ENCODE data around the gene GRIK4. TPM values are rescaled to one million over a fixed set of nuclear protein-coding genes. Genes with fewer than 3 reads are reported as not detected.

GRIK4 gene
- total RNA-seq, 1 experiment from 2014 or later = not detected

DNA sequence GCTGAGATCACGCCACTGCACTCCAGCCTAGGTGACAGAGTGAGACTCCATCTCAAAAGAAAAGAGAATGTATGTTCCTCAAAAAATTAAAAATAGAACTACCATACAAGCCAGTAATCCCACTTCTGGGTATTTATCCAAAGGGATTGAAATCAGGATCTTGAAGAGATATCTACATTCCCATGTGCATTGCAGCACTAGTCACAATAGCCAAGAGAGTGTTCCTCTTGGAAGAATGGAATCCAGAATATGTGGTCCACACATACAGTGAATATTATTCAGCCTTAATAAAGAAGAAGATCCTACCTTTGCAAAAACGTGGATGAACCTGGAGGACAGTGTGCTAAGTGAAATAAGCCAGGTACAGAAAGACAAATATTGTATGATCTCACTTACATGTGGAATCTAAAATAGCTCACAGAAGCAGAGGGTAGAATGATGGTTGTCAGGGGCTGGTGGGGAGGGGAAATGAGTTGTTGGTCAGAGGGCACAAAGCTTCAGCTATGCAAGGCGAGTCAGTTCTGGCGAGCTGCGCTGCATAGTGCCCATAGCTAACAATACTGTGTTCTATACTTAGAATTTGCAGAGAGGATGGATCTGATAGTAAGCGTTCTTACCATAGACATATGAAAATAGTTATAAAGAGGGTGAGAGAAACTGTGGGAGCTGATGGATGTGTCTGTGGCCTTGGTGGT is 32.1 kb downstream of the GRIK4 start:
- Histone ChIP-seq H3K4me2 (no peak overlapping the region), H3F3A (ENCODE audit: insufficient read depth, low read depth) (peaks cover 13% of the 10 kb centered on the region), H3K79me2 (ENCODE audit: low read depth) (no peaks in the 10 kb centered on the region), H3K36me3 (ENCODE audit: low read depth) (no peaks in the 10 kb centered on the region), H3K27me3 (ENCODE audit: insufficient read depth, low read depth) (peaks cover 14% of the 10 kb centered on the region), H3K9me3 (ENCODE audit: insufficient read depth, low read depth) (0 out of 2 replicates have a peak, but pooled peaks cover 7% of the 10 kb centered on the region), H4K20me1 (ENCODE audit: insufficient read depth) (no peaks in the 10 kb centered on the region), H3K4me1 (replicated peaks; ENCODE audit: insufficient read depth) (peaks cover 24% of the 10 kb centered on the region), H3K4me3 (no peak overlapping the region), H3K9me2 (ENCODE audit: insufficient read depth) (no peaks in the 10 kb centered on the region), H3K27ac (no peak overlapping the region), H2AFZ (no peak overlapping the region)
- DNase-seq = no peak
- intact Hi-C loops (cut with micrococcal nuclease; ENCODE audit: unreplicated experiment) = loop anchor here (10.0 kb wide), 1 partner anchor 921 kb away; no protein-coding TSS in a partner anchor
- TF ChIP-seq EZH2 (IDR thresholded peaks at IDR 0.05; ENCODE audit: low read depth) = no peak
- TF ChIP-seq, protein P1, sequence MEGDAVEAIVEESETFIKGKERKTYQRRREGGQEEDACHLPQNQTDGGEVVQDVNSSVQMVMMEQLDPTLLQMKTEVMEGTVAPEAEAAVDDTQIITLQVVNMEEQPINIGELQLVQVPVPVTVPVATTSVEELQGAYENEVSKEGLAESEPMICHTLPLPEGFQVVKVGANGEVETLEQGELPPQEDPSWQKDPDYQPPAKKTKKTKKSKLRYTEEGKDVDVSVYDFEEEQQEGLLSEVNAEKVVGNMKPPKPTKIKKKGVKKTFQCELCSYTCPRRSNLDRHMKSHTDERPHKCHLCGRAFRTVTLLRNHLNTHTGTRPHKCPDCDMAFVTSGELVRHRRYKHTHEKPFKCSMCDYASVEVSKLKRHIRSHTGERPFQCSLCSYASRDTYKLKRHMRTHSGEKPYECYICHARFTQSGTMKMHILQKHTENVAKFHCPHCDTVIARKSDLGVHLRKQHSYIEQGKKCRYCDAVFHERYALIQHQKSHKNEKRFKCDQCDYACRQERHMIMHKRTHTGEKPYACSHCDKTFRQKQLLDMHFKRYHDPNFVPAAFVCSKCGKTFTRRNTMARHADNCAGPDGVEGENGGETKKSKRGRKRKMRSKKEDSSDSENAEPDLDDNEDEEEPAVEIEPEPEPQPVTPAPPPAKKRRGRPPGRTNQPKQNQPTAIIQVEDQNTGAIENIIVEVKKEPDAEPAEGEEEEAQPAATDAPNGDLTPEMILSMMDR (conservative IDR thresholded peaks at IDR 0.05) = no peak
- CTCF ChIA-PET = no interaction called here
- BruUV-seq (replicated peaks) = no TSS peak
- POLR2A ChIA-PET (ENCODE audit: unreplicated experiment) = no interaction called here

DNA sequence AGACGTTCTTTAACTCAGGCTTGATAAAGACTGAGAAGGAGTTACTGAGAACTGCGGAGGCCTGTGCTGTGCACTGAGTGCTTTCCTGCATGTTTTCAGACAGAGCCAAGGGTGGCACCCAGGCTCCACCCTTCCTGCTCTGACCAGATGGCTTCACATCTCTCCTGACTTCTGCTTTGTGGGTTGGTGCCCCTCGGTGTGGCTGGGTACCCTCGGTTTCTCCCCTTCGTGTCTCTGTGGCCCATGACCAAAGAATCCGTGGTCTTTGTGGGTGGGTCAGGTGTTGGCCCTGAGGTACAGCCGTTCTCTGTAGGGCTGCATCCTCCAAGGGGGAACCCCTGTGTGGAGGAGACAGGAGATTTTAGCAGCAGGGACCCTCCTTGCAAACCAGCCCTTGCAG is 34.3 kb downstream of the GRIK4 start:
- Histone ChIP-seq H2AFZ (no peak overlapping the region), H4K20me1 (ENCODE audit: insufficient read depth) (no peaks in the 10 kb centered on the region), H3F3A (ENCODE audit: insufficient read depth, low read depth) (peaks cover 13% of the 10 kb centered on the region), H3K27ac (no peak overlapping the region), H3K9me3 (ENCODE audit: insufficient read depth, low read depth) (0 out of 2 replicates have a peak, but pooled peaks cover 7% of the 10 kb centered on the region), H3K27me3 (ENCODE audit: insufficient read depth, low read depth) (peaks cover 21% of the 10 kb centered on the region), H3K4me1 (replicated peaks; ENCODE audit: insufficient read depth) (peaks cover 24% of the 10 kb centered on the region), H3K79me2 (ENCODE audit: low read depth) (no peaks in the 10 kb centered on the region), H3K4me3 (no peak overlapping the region), H3K9me2 (ENCODE audit: insufficient read depth) (no peaks in the 10 kb centered on the region), H3K36me3 (ENCODE audit: low read depth) (no peaks in the 10 kb centered on the region), H3K4me2 (no peak overlapping the region)
- ChIA-PET CTCF (no interaction called here), POLR2A (ENCODE audit: unreplicated experiment) (no interaction called here)
- no TSS peak for BruUV-seq (replicated peaks)
- TF ChIP-seq, protein P1 (conservative IDR thresholded peaks at IDR 0.05) = no peak
- no peak for TF ChIP-seq EZH2 (IDR thresholded peaks at IDR 0.05; ENCODE audit: low read depth)
- intact Hi-C loops (cut with micrococcal nuclease; ENCODE audit: unreplicated experiment) = loop anchor here (10.0 kb wide), 1 partner anchor 919 kb away; no protein-coding TSS in a partner anchor
- no peak for DNase-seq

DNA sequence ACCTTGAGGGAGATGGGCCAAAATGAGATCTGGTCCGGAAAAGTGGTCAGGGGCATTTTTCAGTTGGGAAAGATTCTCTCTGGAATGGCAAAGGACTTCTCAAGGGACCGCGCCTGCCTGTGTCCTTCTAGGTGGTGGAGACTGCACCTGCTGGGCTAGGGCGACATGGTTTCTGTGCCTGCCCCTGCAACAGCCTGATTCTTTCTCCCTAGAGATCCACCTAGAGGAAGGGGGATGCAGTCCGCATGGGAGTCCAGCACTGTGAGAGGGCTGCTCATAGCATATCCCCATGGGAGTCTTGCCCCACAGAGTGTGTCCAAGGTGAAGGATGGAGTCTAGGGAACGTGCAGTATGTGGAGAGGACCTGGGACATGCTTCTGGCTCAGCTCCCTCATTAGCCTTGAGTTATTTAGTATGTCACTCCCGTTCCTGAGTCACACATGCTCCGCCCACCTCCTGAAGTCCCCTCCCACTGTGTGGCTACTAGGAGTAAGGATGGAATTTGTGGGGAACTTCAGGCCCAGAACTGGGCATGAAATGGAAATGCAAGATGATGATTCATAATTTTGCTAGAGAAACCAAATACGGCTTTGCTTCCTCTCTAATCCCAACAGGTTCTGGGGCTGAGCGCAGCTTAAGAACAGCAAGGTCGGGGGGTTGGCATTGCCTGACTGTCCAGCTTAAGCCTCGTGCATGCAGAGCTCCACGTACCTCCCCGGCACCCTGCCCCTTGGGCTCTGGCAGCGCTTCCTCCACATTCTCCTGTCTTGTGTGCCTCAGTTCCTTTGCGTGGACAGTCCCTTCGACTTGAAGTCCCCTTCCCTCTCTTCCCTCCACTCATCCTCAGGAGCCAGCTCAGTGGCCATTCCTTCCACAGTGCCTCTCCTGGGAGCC is 35.0 kb downstream of the GRIK4 start:
- 0 out of 2 replicates have a peak overlapping the region, but pooled peaks have one; percentile 13 for H3K27ac ChIP-seq
- BruUV-seq (replicated peaks) = no TSS peak
- no peak overlapping the region for H3K4me3 ChIP-seq
- H2AFZ ChIP-seq = no peak overlapping the region
- intact Hi-C loops (cut with micrococcal nuclease; ENCODE audit: unreplicated experiment) = loop anchor here (10.0 kb wide), 1 partner anchor 918 kb away; no protein-coding TSS in a partner anchor
- no peaks in the 10 kb centered on the region for H3K9me2 ChIP-seq (ENCODE audit: insufficient read depth)
- H3K27me3 ChIP-seq (ENCODE audit: insufficient read depth, low read depth) = peaks cover 16% of the 10 kb centered on the region; the same call in 1 of the 2 replicates
- no peaks in the 10 kb centered on the region for H4K20me1 ChIP-seq (ENCODE audit: insufficient read depth)
- no peak for TF ChIP-seq EZH2 (IDR thresholded peaks at IDR 0.05; ENCODE audit: low read depth)
- TF ChIP-seq, protein P1 (conservative IDR thresholded peaks at IDR 0.05) = no peak
- H3K4me1 ChIP-seq (replicated peaks; ENCODE audit: insufficient read depth) = peaks cover 24% of the 10 kb centered on the region
- peak; percentile 86 to 91 for DNase-seq
- peaks cover 13% of the 10 kb centered on the region for H3F3A ChIP-seq (ENCODE audit: insufficient read depth, low read depth)
- peak overlapping the region; percentile 41 for H3K4me2 ChIP-seq
- 0 out of 2 replicates have a peak, but pooled peaks cover 7% of the 10 kb centered on the region for H3K9me3 ChIP-seq (ENCODE audit: insufficient read depth, low read depth)
- POLR2A ChIA-PET (ENCODE audit: unreplicated experiment) = no interaction called here
- H3K36me3 ChIP-seq (ENCODE audit: low read depth) = no peaks in the 10 kb centered on the region
- CTCF ChIA-PET = no interaction called here
- no peaks in the 10 kb centered on the region for H3K79me2 ChIP-seq (ENCODE audit: low read depth)
